Measurements from ENCODE around the gene NEURL4. TPM values are rescaled to one million over a fixed set of nuclear protein-coding genes. Genes with fewer than 3 reads are reported as not detected.

NEURL4 gene
- polyA plus RNA-seq, 2 of the 4 experiments (the other 2 are of a cell fraction): 12.2 to 50.4 TPM

DNA sequence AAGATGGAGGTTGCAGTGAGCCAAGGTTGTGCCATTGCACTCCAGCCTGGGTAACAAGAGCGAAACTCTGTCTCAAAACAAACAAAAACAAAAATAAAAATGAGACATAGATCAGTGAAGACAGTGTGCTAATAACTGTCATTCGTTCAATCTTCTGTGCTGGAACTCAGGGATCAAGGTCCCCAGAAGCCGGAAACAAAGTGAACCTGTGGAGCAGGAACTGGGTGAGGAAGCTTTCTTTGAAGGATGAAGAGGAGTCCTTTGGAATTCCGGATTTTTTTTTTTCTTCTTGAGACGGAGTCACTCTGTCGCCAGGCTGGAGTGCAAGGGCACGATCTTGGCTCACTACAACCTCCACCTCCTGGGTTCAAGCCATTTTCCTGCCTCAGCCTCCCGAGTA is 49.7 kb downstream of the NEURL4 start:
- Histone ChIP-seq H3K4me1 (peaks cover 11% of the 10 kb centered on the region), H3K4me3 (no peak overlapping the region), H3K27ac (no peak overlapping the region), H3K9me3 (no peaks in the 10 kb centered on the region), H3K4me2 (no peak overlapping the region)
- 62% methylated on average over 8 of the region's 8 CpGs for WGBS (ENCODE audit: missing lambda C conversion rate)
- no peak for TF ChIP-seq RARB (CRISPR knock-in tag; IDR thresholded peaks at IDR 0.05)
- no peak for TF ChIP-seq SMC3 (IDR thresholded peaks at IDR 0.05)
- no peak for TF ChIP-seq TP53 (CRISPR knock-in tag; IDR thresholded peaks at IDR 0.05)
- TF ChIP-seq, protein P1, sequence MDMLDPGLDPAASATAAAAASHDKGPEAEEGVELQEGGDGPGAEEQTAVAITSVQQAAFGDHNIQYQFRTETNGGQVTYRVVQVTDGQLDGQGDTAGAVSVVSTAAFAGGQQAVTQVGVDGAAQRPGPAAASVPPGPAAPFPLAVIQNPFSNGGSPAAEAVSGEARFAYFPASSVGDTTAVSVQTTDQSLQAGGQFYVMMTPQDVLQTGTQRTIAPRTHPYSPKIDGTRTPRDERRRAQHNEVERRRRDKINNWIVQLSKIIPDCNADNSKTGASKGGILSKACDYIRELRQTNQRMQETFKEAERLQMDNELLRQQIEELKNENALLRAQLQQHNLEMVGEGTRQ (IDR thresholded peaks at IDR 0.05): no peak
- no peak for TF ChIP-seq HOXB5 (CRISPR knock-in tag; IDR thresholded peaks at IDR 0.05)
- FAIRE-seq: no peak
- CTCF ChIA-PET: interaction anchor here (0.7 to 13.5 kb wide), 15 partner anchors 12 to 281 kb away, joined by 3 to 446 read pairs (median 10); partner anchors contain the start of genes GABARAP, NEURL4 and TMEM256
- ATAC-seq: no peak
- no peak for DNase-seq (ENCODE audit: low read depth in 1 of 2, low spot score in 1 of 2)
- POLR2A ChIA-PET: interaction anchor here (1.0 kb wide), 1 partner anchor 17 kb away, joined by 3 read pairs; no protein-coding TSS in a partner anchor

DNA sequence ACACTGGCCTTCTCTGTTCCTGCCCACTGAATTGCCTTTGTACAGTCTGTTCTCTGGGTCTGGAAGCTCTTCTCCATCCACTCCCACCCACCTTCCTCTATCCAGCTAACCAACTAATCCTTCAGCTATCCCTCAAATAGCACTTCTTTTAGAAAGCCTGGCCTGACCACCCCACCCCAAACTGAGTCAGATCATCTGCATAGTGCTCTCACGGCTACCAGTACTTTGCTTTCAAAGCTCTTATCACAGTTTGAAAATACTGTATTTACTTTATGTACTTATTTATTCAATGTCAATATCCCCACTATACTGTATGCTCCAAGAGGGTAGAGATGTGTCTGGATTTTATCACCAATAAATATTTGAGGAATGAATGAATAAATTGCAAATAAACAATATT is 62.4 kb downstream of the NEURL4 start:
- DNase-seq (ENCODE audit: low read depth in 1 of 2, low spot score in 1 of 2) (peak in 1 of 2 experiments; percentile 71), ATAC-seq (peak; percentile 40 to 62; a peak in 3 of 6 replicates), FAIRE-seq (no peak)
- TF ChIP-seq HOXB13 (CRISPR knock-in tag; IDR thresholded peaks at IDR 0.05; ENCODE audit: low read depth) (no peak), NFE2L2 (conservative IDR thresholded peaks at IDR 0.05; ENCODE audit: low read length) (no peak), JUNB (IDR thresholded peaks at IDR 0.05) (no peak), ZFP36 (IDR thresholded peaks at IDR 0.05; ENCODE audit: borderline replicate concordance, partially characterized antibody) (peak; percentile 25), RARB (CRISPR knock-in tag; IDR thresholded peaks at IDR 0.05) (no peak), FOSL2 (IDR thresholded peaks at IDR 0.05) (no peak), FOSL2 (CRISPR knock-in tag; IDR thresholded peaks at IDR 0.05) (peak; percentile 31; the same call in 1 of the 2 replicates), GATA3 (IDR thresholded peaks at IDR 0.05; ENCODE audit: borderline replicate concordance) (peak; percentile 65; the same call in 1 of the 2 replicates), KDM5A (IDR thresholded peaks at IDR 0.05) (no peak)
- TF ChIP-seq, protein P2, sequence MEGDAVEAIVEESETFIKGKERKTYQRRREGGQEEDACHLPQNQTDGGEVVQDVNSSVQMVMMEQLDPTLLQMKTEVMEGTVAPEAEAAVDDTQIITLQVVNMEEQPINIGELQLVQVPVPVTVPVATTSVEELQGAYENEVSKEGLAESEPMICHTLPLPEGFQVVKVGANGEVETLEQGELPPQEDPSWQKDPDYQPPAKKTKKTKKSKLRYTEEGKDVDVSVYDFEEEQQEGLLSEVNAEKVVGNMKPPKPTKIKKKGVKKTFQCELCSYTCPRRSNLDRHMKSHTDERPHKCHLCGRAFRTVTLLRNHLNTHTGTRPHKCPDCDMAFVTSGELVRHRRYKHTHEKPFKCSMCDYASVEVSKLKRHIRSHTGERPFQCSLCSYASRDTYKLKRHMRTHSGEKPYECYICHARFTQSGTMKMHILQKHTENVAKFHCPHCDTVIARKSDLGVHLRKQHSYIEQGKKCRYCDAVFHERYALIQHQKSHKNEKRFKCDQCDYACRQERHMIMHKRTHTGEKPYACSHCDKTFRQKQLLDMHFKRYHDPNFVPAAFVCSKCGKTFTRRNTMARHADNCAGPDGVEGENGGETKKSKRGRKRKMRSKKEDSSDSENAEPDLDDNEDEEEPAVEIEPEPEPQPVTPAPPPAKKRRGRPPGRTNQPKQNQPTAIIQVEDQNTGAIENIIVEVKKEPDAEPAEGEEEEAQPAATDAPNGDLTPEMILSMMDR (IDR thresholded peaks at IDR 0.05): no peak
- Histone ChIP-seq H3K4me3 (no peak overlapping the region), H3K9me3 (no peaks in the 10 kb centered on the region), H3K4me2 (peak overlapping the region; percentile 36; the same call in 2 of the 3 replicates), H3K4me1 (peaks cover 46% of the 10 kb centered on the region), H3K27ac (peak overlapping the region; percentile 43 to 83; a peak in 2 of 6 replicates)
- WGBS (ENCODE audit: missing lambda C conversion rate): 0% methylated on average over 1 of the region's 1 CpG
- CTCF ChIA-PET: interaction anchor here (0.7 to 4.6 kb wide), 9 partner anchors 10 to 376 kb away, joined by 3 to 52 read pairs (median 6); partner anchors contain the start of gene SLC2A4
- POLR2A ChIA-PET: no interaction called here

Small RNA genes within 50 kb of the gene (small RNA-seq; reads per million reads assigned to genes)
- 0 reads per million in 6 experiments for gene AC026954.2
- 0 reads per million in 6 experiments for gene RF00019

Other genes with a start within 250 kb of the NEURL4 start
Only the 30 nearest of the 34 such genes appear.
- 0.25 and 0.34 TPM in 2 replicates for gene ASGR2, start 214.5 kb downstream of the NEURL4 start, polyA plus RNA-seq (2011; rRNA removed)
- gene ASGR2, start 214.5 kb downstream of the NEURL4 start, polyA plus RNA-seq (2017; fragmentation: RNase III; extraction: RNeasy Plus Mini Kit Qiagen cat#74134 plus additional on column Dnase treatment): 0.06 TPM in 1 of 3 replicates, not detected in the others
- gene ASGR1, start 150.0 kb downstream of the NEURL4 start, polyA plus RNA-seq (2011; rRNA removed): 2.6 and 3.4 TPM in 2 replicates
- gene ASGR1, start 150.0 kb downstream of the NEURL4 start, polyA plus RNA-seq (2017; fragmentation: RNase III; extraction: RNeasy Plus Mini Kit Qiagen cat#74134 plus additional on column Dnase treatment): 1.0 to 1.6 TPM (median 1.6 TPM) in 3 replicates
- 8.3 and 9.2 TPM in 2 replicates for gene DLG4, start 109.5 kb downstream of the NEURL4 start, polyA plus RNA-seq (2011; rRNA removed)
- 16.1 to 22.6 TPM (median 21.3 TPM) in 3 replicates for gene DLG4, start 109.5 kb downstream of the NEURL4 start, polyA plus RNA-seq (2017; fragmentation: RNase III; extraction: RNeasy Plus Mini Kit Qiagen cat#74134 plus additional on column Dnase treatment)
- 238 and 288 TPM in 2 replicates for gene ACADVL, start 109.4 kb downstream of the NEURL4 start, polyA plus RNA-seq (2011; rRNA removed)
- 392 to 429 TPM (median 425 TPM) in 3 replicates for gene ACADVL, start 109.4 kb downstream of the NEURL4 start, polyA plus RNA-seq (2017; fragmentation: RNase III; extraction: RNeasy Plus Mini Kit Qiagen cat#74134 plus additional on column Dnase treatment)
- 5.7 and 9.6 TPM in 2 replicates for gene DVL2, start 94.8 kb downstream of the NEURL4 start, polyA plus RNA-seq (2011; rRNA removed)
- gene DVL2, start 94.8 kb downstream of the NEURL4 start, polyA plus RNA-seq (2017; fragmentation: RNase III; extraction: RNeasy Plus Mini Kit Qiagen cat#74134 plus additional on column Dnase treatment): 30.7 to 40.4 TPM (median 37.7 TPM) in 3 replicates
- 52.1 and 61.2 TPM in 2 replicates for gene PHF23, start 89.9 kb downstream of the NEURL4 start, polyA plus RNA-seq (2011; rRNA removed)
- 70.9 to 80.2 TPM (median 79.1 TPM) in 3 replicates for gene PHF23, start 89.9 kb downstream of the NEURL4 start, polyA plus RNA-seq (2017; fragmentation: RNase III; extraction: RNeasy Plus Mini Kit Qiagen cat#74134 plus additional on column Dnase treatment)
- gene GABARAP, start 86.9 kb downstream of the NEURL4 start, polyA plus RNA-seq (2011; rRNA removed): 399 and 502 TPM in 2 replicates
- 431 to 510 TPM (median 504 TPM) in 3 replicates for gene GABARAP, start 86.9 kb downstream of the NEURL4 start, polyA plus RNA-seq (2017; fragmentation: RNase III; extraction: RNeasy Plus Mini Kit Qiagen cat#74134 plus additional on column Dnase treatment)
- gene CTDNEP1, start 77.6 kb downstream of the NEURL4 start, polyA plus RNA-seq (2011; rRNA removed): 161 and 251 TPM in 2 replicates
- gene CTDNEP1, start 77.6 kb downstream of the NEURL4 start, polyA plus RNA-seq (2017; fragmentation: RNase III; extraction: RNeasy Plus Mini Kit Qiagen cat#74134 plus additional on column Dnase treatment): 145 to 151 TPM (median 147 TPM) in 3 replicates
- gene ELP5, start 77.1 kb downstream of the NEURL4 start, polyA plus RNA-seq (2011; rRNA removed): 114 and 133 TPM in 2 replicates
- gene ELP5, start 77.1 kb downstream of the NEURL4 start, polyA plus RNA-seq (2017; fragmentation: RNase III; extraction: RNeasy Plus Mini Kit Qiagen cat#74134 plus additional on column Dnase treatment): 89.2 to 97.3 TPM (median 92.1 TPM) in 3 replicates
- gene CLDN7, start 66.9 kb downstream of the NEURL4 start, polyA plus RNA-seq (2011; rRNA removed): 4.2 and 4.6 TPM in 2 replicates
- 0.59 to 0.97 TPM (median 0.59 TPM) in 3 replicates for gene CLDN7, start 66.9 kb downstream of the NEURL4 start, polyA plus RNA-seq (2017; fragmentation: RNase III; extraction: RNeasy Plus Mini Kit Qiagen cat#74134 plus additional on column Dnase treatment)
- 0.16 TPM in 2 replicates for gene SLC2A4, start 47.6 kb downstream of the NEURL4 start, polyA plus RNA-seq (2011; rRNA removed)
- 0.17 to 0.18 TPM (median 0.17 TPM) in 3 replicates for gene SLC2A4, start 47.6 kb downstream of the NEURL4 start, polyA plus RNA-seq (2017; fragmentation: RNase III; extraction: RNeasy Plus Mini Kit Qiagen cat#74134 plus additional on column Dnase treatment)
- gene YBX2, start 34.7 kb downstream of the NEURL4 start, polyA plus RNA-seq (2011; rRNA removed): 0.61 and 0.98 TPM in 2 replicates
- 0.22 to 0.57 TPM (median 0.36 TPM) in 3 replicates for gene YBX2, start 34.7 kb downstream of the NEURL4 start, polyA plus RNA-seq (2017; fragmentation: RNase III; extraction: RNeasy Plus Mini Kit Qiagen cat#74134 plus additional on column Dnase treatment)
- gene EIF5A, start 21.7 kb downstream of the NEURL4 start, polyA plus RNA-seq (2011; rRNA removed): 945 and 969 TPM in 2 replicates
- gene EIF5A, start 21.7 kb downstream of the NEURL4 start, polyA plus RNA-seq (2017; fragmentation: RNase III; extraction: RNeasy Plus Mini Kit Qiagen cat#74134 plus additional on column Dnase treatment): 1,779 to 2,042 TPM (median 1,918 TPM) in 3 replicates
- gene GPS2, start 14.0 kb downstream of the NEURL4 start, polyA plus RNA-seq (2011; rRNA removed): 48.5 and 61.7 TPM in 2 replicates
- gene GPS2, start 14.0 kb downstream of the NEURL4 start, polyA plus RNA-seq (2017; fragmentation: RNase III; extraction: RNeasy Plus Mini Kit Qiagen cat#74134 plus additional on column Dnase treatment): 147 to 171 TPM (median 158 TPM) in 3 replicates
- 0.03 and 0.41 TPM in 2 replicates for gene ACAP1, start 7.2 kb upstream of the NEURL4 start, polyA plus RNA-seq (2011; rRNA removed)
- gene ACAP1, start 7.2 kb upstream of the NEURL4 start, polyA plus RNA-seq (2017; fragmentation: RNase III; extraction: RNeasy Plus Mini Kit Qiagen cat#74134 plus additional on column Dnase treatment): 1.3 to 2.1 TPM (median 1.4 TPM) in 3 replicates
- gene KCTD11, start 22.8 kb upstream of the NEURL4 start, polyA plus RNA-seq (2011; rRNA removed): 6.1 and 7.0 TPM in 2 replicates
- 9.6 to 10.7 TPM (median 10.3 TPM) in 3 replicates for gene KCTD11, start 22.8 kb upstream of the NEURL4 start, polyA plus RNA-seq (2017; fragmentation: RNase III; extraction: RNeasy Plus Mini Kit Qiagen cat#74134 plus additional on column Dnase treatment)
- gene TMEM95, start 25.8 kb upstream of the NEURL4 start, polyA plus RNA-seq (2011; rRNA removed): not detected in 2 replicates
- gene TMEM95, start 25.8 kb upstream of the NEURL4 start, polyA plus RNA-seq (2017; fragmentation: RNase III; extraction: RNeasy Plus Mini Kit Qiagen cat#74134 plus additional on column Dnase treatment): not detected in 3 replicates
- 1.2 and 1.8 TPM in 2 replicates for gene TNK1, start 51.8 kb upstream of the NEURL4 start, polyA plus RNA-seq (2011; rRNA removed)
- gene TNK1, start 51.8 kb upstream of the NEURL4 start, polyA plus RNA-seq (2017; fragmentation: RNase III; extraction: RNeasy Plus Mini Kit Qiagen cat#74134 plus additional on column Dnase treatment): 2.1 to 2.4 TPM (median 2.2 TPM) in 3 replicates
- 11.0 and 13.7 TPM in 2 replicates for gene PLSCR3, start 65.2 kb upstream of the NEURL4 start, polyA plus RNA-seq (2011; rRNA removed)
- 27.5 to 33.4 TPM (median 29.6 TPM) in 3 replicates for gene PLSCR3, start 65.2 kb upstream of the NEURL4 start, polyA plus RNA-seq (2017; fragmentation: RNase III; extraction: RNeasy Plus Mini Kit Qiagen cat#74134 plus additional on column Dnase treatment)
- 127 and 210 TPM in 2 replicates for gene TMEM256, start 74.8 kb upstream of the NEURL4 start, polyA plus RNA-seq (2011; rRNA removed)
- 142 to 166 TPM (median 164 TPM) in 3 replicates for gene TMEM256, start 74.8 kb upstream of the NEURL4 start, polyA plus RNA-seq (2017; fragmentation: RNase III; extraction: RNeasy Plus Mini Kit Qiagen cat#74134 plus additional on column Dnase treatment)
- gene NLGN2, start 78.5 kb upstream of the NEURL4 start, polyA plus RNA-seq (2011; rRNA removed): 4.1 and 6.9 TPM in 2 replicates
- gene NLGN2, start 78.5 kb upstream of the NEURL4 start, polyA plus RNA-seq (2017; fragmentation: RNase III; extraction: RNeasy Plus Mini Kit Qiagen cat#74134 plus additional on column Dnase treatment): 17.6 to 27.9 TPM (median 27.5 TPM) in 3 replicates
- not detected in 2 replicates for gene SPEM1, start 91.0 kb upstream of the NEURL4 start, polyA plus RNA-seq (2011; rRNA removed)
- 0.09 to 0.13 TPM in 2 of 3 replicates, not detected in the other for gene SPEM1, start 91.0 kb upstream of the NEURL4 start, polyA plus RNA-seq (2017; fragmentation: RNase III; extraction: RNeasy Plus Mini Kit Qiagen cat#74134 plus additional on column Dnase treatment)
- not detected in 2 replicates for gene SPEM2, start 96.3 kb upstream of the NEURL4 start, polyA plus RNA-seq (2011; rRNA removed)
- gene SPEM2, start 96.3 kb upstream of the NEURL4 start, polyA plus RNA-seq (2017; fragmentation: RNase III; extraction: RNeasy Plus Mini Kit Qiagen cat#74134 plus additional on column Dnase treatment): not detected in 3 replicates
- not detected in 2 replicates for gene SPEM3, start 99.5 kb upstream of the NEURL4 start, polyA plus RNA-seq (2011; rRNA removed)
- not detected in 3 replicates for gene SPEM3, start 99.5 kb upstream of the NEURL4 start, polyA plus RNA-seq (2017; fragmentation: RNase III; extraction: RNeasy Plus Mini Kit Qiagen cat#74134 plus additional on column Dnase treatment)
- 4.4 and 4.9 TPM in 2 replicates for gene TMEM102, start 106.1 kb upstream of the NEURL4 start, polyA plus RNA-seq (2011; rRNA removed)
- 6.5 to 8.9 TPM (median 8.1 TPM) in 3 replicates for gene TMEM102, start 106.1 kb upstream of the NEURL4 start, polyA plus RNA-seq (2017; fragmentation: RNase III; extraction: RNeasy Plus Mini Kit Qiagen cat#74134 plus additional on column Dnase treatment)
- 1.4 and 1.9 TPM in 2 replicates for gene FGF11, start 110.2 kb upstream of the NEURL4 start, polyA plus RNA-seq (2011; rRNA removed)
- 1.1 to 1.8 TPM (median 1.5 TPM) in 3 replicates for gene FGF11, start 110.2 kb upstream of the NEURL4 start, polyA plus RNA-seq (2017; fragmentation: RNase III; extraction: RNeasy Plus Mini Kit Qiagen cat#74134 plus additional on column Dnase treatment)
- 6.5 and 6.9 TPM in 2 replicates for gene CHRNB1, start 115.7 kb upstream of the NEURL4 start, polyA plus RNA-seq (2011; rRNA removed)
- 6.2 to 8.4 TPM (median 8.0 TPM) in 3 replicates for gene CHRNB1, start 115.7 kb upstream of the NEURL4 start, polyA plus RNA-seq (2017; fragmentation: RNase III; extraction: RNeasy Plus Mini Kit Qiagen cat#74134 plus additional on column Dnase treatment)
- 14.4 and 18.2 TPM in 2 replicates for gene ZBTB4, start 150.3 kb upstream of the NEURL4 start, polyA plus RNA-seq (2011; rRNA removed)
- 24.4 to 29.5 TPM (median 28.2 TPM) in 3 replicates for gene ZBTB4, start 150.3 kb upstream of the NEURL4 start, polyA plus RNA-seq (2017; fragmentation: RNase III; extraction: RNeasy Plus Mini Kit Qiagen cat#74134 plus additional on column Dnase treatment)
- not detected in 2 replicates for gene SLC35G6, start 152.1 kb upstream of the NEURL4 start, polyA plus RNA-seq (2011; rRNA removed)
- gene SLC35G6, start 152.1 kb upstream of the NEURL4 start, polyA plus RNA-seq (2017; fragmentation: RNase III; extraction: RNeasy Plus Mini Kit Qiagen cat#74134 plus additional on column Dnase treatment): not detected in 3 replicates
- gene POLR2A, start 155.0 kb upstream of the NEURL4 start, polyA plus RNA-seq (2011; rRNA removed): 22.8 and 57.1 TPM in 2 replicates
- 65.6 to 69.6 TPM (median 67.4 TPM) in 3 replicates for gene POLR2A, start 155.0 kb upstream of the NEURL4 start, polyA plus RNA-seq (2017; fragmentation: RNase III; extraction: RNeasy Plus Mini Kit Qiagen cat#74134 plus additional on column Dnase treatment)